VCaP (cell line): ENCODE measurements around the gene CPEB3.

ENCODE experiments used
- H3K27ac ChIP-seq: fragments of 450-650 bp; 2 replicates; pipeline ENCODE4 v1.5.1; 2017
- CTCF ChIP-seq: fragments of 450-650 bp; conservative IDR thresholded peaks from 2 replicates; pipeline ENCODE4 v1.5.1; 2017; ENCODE audit warnings: mild to moderate bottlenecking, moderate library complexity

CPEB3 gene

GRCh38 chr10:92110039-92110794, 180.7 kb downstream of the CPEB3 start:
- TF ChIP-seq CTCF: no peak
- H3K27ac ChIP-seq: no peak overlapping the region

DNA sequence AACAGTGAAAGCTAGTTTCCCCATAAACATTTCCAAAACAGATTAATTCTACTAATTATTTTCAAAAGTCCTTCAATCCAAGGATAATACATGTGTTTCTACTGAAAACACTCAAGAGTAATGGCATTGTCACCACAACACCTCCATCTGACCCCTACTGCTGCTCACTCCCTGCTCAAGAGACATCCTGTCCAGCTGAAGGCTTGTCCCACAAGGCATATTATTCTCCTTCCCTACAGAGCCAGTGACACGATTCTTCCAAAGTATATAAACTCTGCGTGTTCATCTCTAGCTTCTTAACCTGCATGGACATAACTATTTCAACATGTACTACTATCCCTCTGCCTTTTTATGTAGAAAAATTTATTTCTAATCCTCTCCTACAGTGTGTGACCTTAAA, 182.1 kb downstream of the CPEB3 start:
- no peak overlapping the region for H3K27ac ChIP-seq
- TF ChIP-seq CTCF: no peak

DNA sequence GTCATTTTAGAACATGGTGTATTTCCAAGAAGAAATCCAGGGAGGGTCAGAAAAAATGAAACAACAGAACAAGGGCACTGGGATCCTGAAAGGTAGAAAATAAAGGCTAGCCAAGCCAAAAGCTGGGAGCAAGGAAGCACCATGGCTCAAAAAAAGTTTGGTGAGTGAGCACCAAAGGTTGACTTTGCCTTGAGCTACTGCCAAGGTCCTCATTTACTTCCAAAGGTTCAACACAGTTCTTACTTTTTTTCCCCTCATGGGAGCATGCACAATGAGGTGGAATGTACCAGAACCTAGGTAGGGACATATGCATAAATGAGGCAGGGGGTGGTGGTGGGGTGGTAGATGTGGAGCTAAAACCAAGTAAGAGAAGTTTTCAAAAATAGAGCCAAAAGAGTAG, 182.8 kb downstream of the CPEB3 start:
- H3K27ac ChIP-seq: no peak overlapping the region
- no peak for TF ChIP-seq CTCF

- no peak for TF ChIP-seq CTCF
- H3K27ac ChIP-seq: no peak overlapping the region
Measured at GRCh38 chr10:92103376-92104090, 187.3 kb downstream of the CPEB3 start.

DNA sequence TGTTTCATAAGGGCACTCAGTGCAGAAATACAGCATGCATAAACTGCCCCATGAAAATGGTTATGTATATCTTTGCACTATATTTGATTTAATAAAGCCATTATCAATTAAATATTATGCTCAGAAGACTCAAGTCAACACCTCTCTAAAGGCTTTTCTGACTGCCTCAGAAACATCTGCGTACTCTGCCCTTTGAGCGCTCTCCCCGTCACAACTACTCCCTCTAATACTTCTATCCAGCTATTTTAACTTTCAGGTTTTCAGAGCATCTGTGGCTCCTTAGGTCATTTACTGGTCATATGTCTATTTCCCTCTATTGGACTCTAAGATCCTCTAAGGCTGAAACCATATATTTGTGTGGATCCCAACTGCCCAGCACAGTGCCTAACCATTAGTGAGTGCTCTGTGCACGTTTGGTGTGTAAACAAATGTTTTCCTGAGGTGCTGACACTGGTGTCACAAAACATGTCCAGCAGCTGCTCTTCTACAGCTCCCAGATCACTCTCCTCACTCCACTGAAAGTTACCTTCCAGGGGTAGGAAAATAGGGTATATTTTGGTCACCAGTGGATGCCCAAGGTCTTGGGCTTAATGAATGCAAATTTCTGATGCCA, 188.2 kb downstream of the CPEB3 start:
- TF ChIP-seq CTCF: no peak
- no peak overlapping the region for H3K27ac ChIP-seq

- no peak for TF ChIP-seq CTCF
Measured at GRCh38 chr10:92094960-92095359, 195.9 kb downstream of the CPEB3 start.

DNA sequence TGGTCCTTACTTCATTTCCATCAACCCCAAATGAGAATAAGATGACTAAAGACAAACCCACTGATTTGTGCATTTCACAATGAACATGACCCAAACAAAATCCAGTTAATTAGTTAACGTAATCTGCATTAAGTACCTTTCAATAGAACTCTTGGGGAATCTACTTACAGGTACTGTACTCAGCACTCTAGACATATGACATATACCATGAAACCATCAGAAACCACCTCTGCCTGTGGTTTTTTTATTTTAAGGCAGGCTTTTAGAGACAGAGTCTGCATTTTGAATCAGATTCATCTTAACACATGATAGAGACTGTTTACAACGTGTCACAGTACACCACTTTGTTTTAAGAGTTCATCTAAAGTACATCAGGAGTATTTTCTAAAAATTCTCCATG, 198.9 kb downstream of the CPEB3 start:
- TF ChIP-seq CTCF: no peak
- H3K27ac ChIP-seq: no peak overlapping the region

More at GRCh38 chr10:92094960-92095359, 195.9 kb downstream of the CPEB3 start:
- H3K27ac ChIP-seq: no peak overlapping the region
